H1 (cell line): ENCODE measurements around the gene ADCY6.

Experiments used
- EP300 ChIP-seq, 2 experiments: IDR thresholded peaks; 1 replicate in 1 of 2; 2 replicates in 1 of 2; pipeline ENCODE4 v1.6.1; 2011 to 2012; ENCODE audit warnings: low read depth in 2 of 2, low read length in 2 of 2, mild to moderate bottlenecking in 2 of 2, borderline replicate concordance in 1 of 2, inconsistent platforms in 1 of 2, moderate library complexity in 1 of 2
- RBBP5 ChIP-seq: IDR thresholded peaks from 2 replicates; pipeline ENCODE4 v1.7.1; 2012; ENCODE audit warnings: low read depth, mild to moderate bottlenecking, inconsistent platforms, low read length, moderate library complexity, borderline replicate concordance
- RXRA ChIP-seq: IDR thresholded peaks from 2 replicates; pipeline ENCODE4 v1.6.1; 2011; ENCODE audit warnings: low read depth, mild to moderate bottlenecking, low read length, moderate library complexity; ENCODE audit not compliant: insufficient read depth
- SP1 ChIP-seq: IDR thresholded peaks from 2 replicates; pipeline ENCODE4 v1.6.1; 2011; ENCODE audit warnings: low read depth, low read length
- TF ChIP-seq, protein P1 (sequence below), 3 experiments: IDR thresholded peaks; 1 replicate in 2 of 3; 2 replicates in 1 of 3; pipeline versions ENCODE4 v1.5.1 to v1.6.1; 2011; ENCODE audit warnings: low read length in 3 of 3, mild to moderate bottlenecking in 3 of 3, inconsistent platforms in 2 of 3, low read depth in 1 of 3, moderate library complexity in 1 of 3; ENCODE audit not compliant: insufficient read depth in 1 of 3; ENCODE audit errors: control extremely low read depth in 1 of 3
- TF ChIP-seq, protein P2 (sequence below): IDR thresholded peaks from 2 replicates; pipeline ENCODE4 v1.6.1; 2012; ENCODE audit warnings: inconsistent platforms

DNA sequence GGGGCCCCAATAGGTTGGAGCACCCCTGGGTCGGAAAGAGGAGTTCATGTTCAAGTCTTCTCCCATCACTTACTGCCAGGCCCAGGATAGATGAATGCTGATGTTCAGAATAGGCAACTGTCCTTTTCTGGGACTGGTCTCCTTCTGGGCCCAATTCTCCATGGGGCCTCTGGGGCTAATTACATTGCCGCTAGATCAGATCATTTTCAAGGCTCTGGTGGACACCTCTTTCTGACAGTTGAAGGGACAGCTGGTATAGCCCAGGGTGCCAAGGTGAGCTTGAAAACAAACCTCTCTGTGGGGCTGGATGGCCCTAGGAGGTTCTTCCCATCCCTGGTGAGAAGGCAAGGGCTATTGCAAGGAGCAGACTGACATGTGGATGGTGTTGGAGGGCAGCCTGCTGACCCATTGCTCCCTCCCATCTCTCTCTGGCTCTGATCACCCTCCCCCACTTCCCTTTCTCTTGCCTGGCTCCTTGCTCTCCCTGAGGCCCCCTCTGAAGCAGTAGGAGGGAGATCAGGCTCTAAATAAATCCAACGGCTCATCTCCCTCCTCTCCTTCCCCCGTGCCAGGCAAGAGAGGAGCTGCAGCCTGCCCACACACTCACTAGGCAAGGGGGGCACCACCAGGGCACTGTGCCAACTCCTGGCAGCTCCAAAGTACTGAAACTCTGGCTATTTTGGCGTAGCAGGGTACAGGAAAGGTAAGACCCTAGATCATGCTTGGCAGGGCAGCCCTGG, 31.3 kb upstream of the ADCY6 start:
- TF ChIP-seq, protein P1, sequence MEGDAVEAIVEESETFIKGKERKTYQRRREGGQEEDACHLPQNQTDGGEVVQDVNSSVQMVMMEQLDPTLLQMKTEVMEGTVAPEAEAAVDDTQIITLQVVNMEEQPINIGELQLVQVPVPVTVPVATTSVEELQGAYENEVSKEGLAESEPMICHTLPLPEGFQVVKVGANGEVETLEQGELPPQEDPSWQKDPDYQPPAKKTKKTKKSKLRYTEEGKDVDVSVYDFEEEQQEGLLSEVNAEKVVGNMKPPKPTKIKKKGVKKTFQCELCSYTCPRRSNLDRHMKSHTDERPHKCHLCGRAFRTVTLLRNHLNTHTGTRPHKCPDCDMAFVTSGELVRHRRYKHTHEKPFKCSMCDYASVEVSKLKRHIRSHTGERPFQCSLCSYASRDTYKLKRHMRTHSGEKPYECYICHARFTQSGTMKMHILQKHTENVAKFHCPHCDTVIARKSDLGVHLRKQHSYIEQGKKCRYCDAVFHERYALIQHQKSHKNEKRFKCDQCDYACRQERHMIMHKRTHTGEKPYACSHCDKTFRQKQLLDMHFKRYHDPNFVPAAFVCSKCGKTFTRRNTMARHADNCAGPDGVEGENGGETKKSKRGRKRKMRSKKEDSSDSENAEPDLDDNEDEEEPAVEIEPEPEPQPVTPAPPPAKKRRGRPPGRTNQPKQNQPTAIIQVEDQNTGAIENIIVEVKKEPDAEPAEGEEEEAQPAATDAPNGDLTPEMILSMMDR (IDR thresholded peaks at IDR 0.05; ENCODE audit: control extremely low read depth in 1 of 3, insufficient read depth in 1 of 3, low read depth in 1 of 3, low read length in 3 of 3): no peak
- no peak for TF ChIP-seq SP1
- no peak for TF ChIP-seq RXRA
- TF ChIP-seq EP300 (IDR thresholded peaks at IDR 0.05; ENCODE audit: borderline replicate concordance in 1 of 2, low read depth in 2 of 2, low read length in 2 of 2): no peak
- TF ChIP-seq, protein P2, sequence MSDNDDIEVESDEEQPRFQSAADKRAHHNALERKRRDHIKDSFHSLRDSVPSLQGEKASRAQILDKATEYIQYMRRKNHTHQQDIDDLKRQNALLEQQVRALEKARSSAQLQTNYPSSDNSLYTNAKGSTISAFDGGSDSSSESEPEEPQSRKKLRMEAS: no peak
- TF ChIP-seq RBBP5: no peak
